Glutamatergic neuron (in vitro differentiated cells): Measurements from ENCODE around the gene KDM2B. TPM values are rescaled to one million over a fixed set of nuclear protein-coding genes. Genes with fewer than 3 reads are reported as not detected.

ENCODE experiments used
- DNase-seq: peaks from one replicate; pipeline ENCODE4 v3.0.0; 2022
- H3K27ac Mint-ChIP-seq: one replicate; pipeline ENCODE4 v1.8.0; 2020; ENCODE audit warnings: mild to moderate bottlenecking, mixed read lengths, inconsistent platforms; ENCODE audit not compliant: unreplicated experiment
- H3K27me3 Mint-ChIP-seq: one replicate; pipeline ENCODE4 v1.8.0; 2020; ENCODE audit warnings: mild to moderate bottlenecking, moderate library complexity, mixed read lengths, inconsistent platforms; ENCODE audit not compliant: unreplicated experiment
- H3K36me3 Mint-ChIP-seq: one replicate; pipeline ENCODE4 v1.8.0; 2020; ENCODE audit warnings: mild to moderate bottlenecking, mixed read lengths, inconsistent platforms; ENCODE audit not compliant: unreplicated experiment
- H3K4me1 Mint-ChIP-seq: one replicate; pipeline ENCODE4 v1.8.0; 2020; ENCODE audit warnings: mild to moderate bottlenecking, low read depth, mixed read lengths, inconsistent platforms; ENCODE audit not compliant: unreplicated experiment
- H3K4me3 Mint-ChIP-seq: one replicate; pipeline ENCODE4 v1.8.0; 2020; ENCODE audit warnings: mild to moderate bottlenecking, mixed read lengths, inconsistent platforms; ENCODE audit not compliant: unreplicated experiment
- H3K9me3 Mint-ChIP-seq: one replicate; pipeline ENCODE4 v1.8.0; 2020; ENCODE audit warnings: mild to moderate bottlenecking, moderate library complexity, mixed read lengths, inconsistent platforms; ENCODE audit not compliant: unreplicated experiment
- CTCF ChIP-seq: fragments of 200-600 bp; sonication (generic); IDR thresholded peaks from one replicate; pipeline ENCODE4 v1.5.0; 2021; ENCODE audit not compliant: partially characterized antibody, unreplicated experiment
- total RNA-seq: library from RNA; stranded (reverse); fragmentation: NEBNext Ultra II Directional; extraction: Animal tissue kit (Norgen Biotek cat#: 25700); gene quantifications from one replicate; pipeline ENCODE4 v1.2.1, GENCODE V29; 2021; ENCODE audit not compliant: unreplicated experiment

Gene KDM2B
- total RNA-seq, 1 donor from 2014 or later = 64.3 TPM

- TF ChIP-seq CTCF = no peak
- H3K36me3 Mint-ChIP-seq = no peaks in the 10 kb centered on the region
Observed at GRCh38 chr12:121561009-121561395, 19.8 kb downstream of the KDM2B start.

GRCh38 chr12:121560392-121561008 is 20.3 kb downstream of the KDM2B start:
- peaks cover 2% of the 10 kb centered on the region for H3K27me3 Mint-ChIP-seq
- no peak overlapping the region for H3K4me3 Mint-ChIP-seq
- no peak for TF ChIP-seq CTCF
- peaks cover 2% of the 10 kb centered on the region for H3K9me3 Mint-ChIP-seq
- H3K36me3 Mint-ChIP-seq = no peaks in the 10 kb centered on the region
- no peaks in the 10 kb centered on the region for H3K4me1 Mint-ChIP-seq
- no peak overlapping the region for H3K27ac Mint-ChIP-seq
- DNase-seq = no peak

More at GRCh38 chr12:121561009-121561395, 19.8 kb downstream of the KDM2B start:
- Mint-ChIP-seq H3K9me3 (peaks cover 2% of the 10 kb centered on the region), H3K4me1 (no peaks in the 10 kb centered on the region), H3K27ac (no peak overlapping the region), H3K4me3 (no peak overlapping the region), H3K27me3 (peaks cover 2% of the 10 kb centered on the region)
- DNase-seq = no peak

- DNase-seq = no peak
- no peaks in the 10 kb centered on the region for H3K36me3 Mint-ChIP-seq
- H3K27me3 Mint-ChIP-seq = peaks cover 2% of the 10 kb centered on the region
- no peak overlapping the region for H3K4me3 Mint-ChIP-seq
- no peak for TF ChIP-seq CTCF
- peaks cover 2% of the 10 kb centered on the region for H3K9me3 Mint-ChIP-seq
- no peaks in the 10 kb centered on the region for H3K4me1 Mint-ChIP-seq
- H3K27ac Mint-ChIP-seq = no peak overlapping the region
Observed at GRCh38 chr12:121558956-121559355, 21.9 kb downstream of the KDM2B start.

GRCh38 chr12:121550974-121551634 is 29.7 kb downstream of the KDM2B start:
- no peaks in the 10 kb centered on the region for H3K27me3 Mint-ChIP-seq
- no peaks in the 10 kb centered on the region for H3K36me3 Mint-ChIP-seq
- TF ChIP-seq CTCF = no peak
- H3K4me1 Mint-ChIP-seq = no peaks in the 10 kb centered on the region
- no peaks in the 10 kb centered on the region for H3K9me3 Mint-ChIP-seq
- no peak for DNase-seq
- no peak overlapping the region for H3K4me3 Mint-ChIP-seq
- no peak overlapping the region for H3K27ac Mint-ChIP-seq

- no peak for TF ChIP-seq CTCF
- H3K4me3 Mint-ChIP-seq = no peak overlapping the region
- no peaks in the 10 kb centered on the region for H3K36me3 Mint-ChIP-seq
- H3K27ac Mint-ChIP-seq = no peak overlapping the region
- no peaks in the 10 kb centered on the region for H3K4me1 Mint-ChIP-seq
- H3K27me3 Mint-ChIP-seq = no peaks in the 10 kb centered on the region
- no peaks in the 10 kb centered on the region for H3K9me3 Mint-ChIP-seq
- DNase-seq = no peak
Observed at GRCh38 chr12:121549075-121549474, 31.7 kb downstream of the KDM2B start.
